Keratinocyte (primary cell): ENCODE measurements around the gene SELPLG. TPM values are rescaled to one million over a fixed set of nuclear protein-coding genes. Genes with fewer than 3 reads are reported as not detected.

Experiments used
- DNase-seq: peaks from one replicate; pipeline ENCODE4 v3.0.0-alpha.2; 2011; ENCODE audit warnings: low read depth, missing footprints, low spot score
- FAIRE-seq: peaks from 2 replicates; lab custom pipeline; 2011; peaks lifted over from hg19 to GRCh38; lab: Jason Lieb, UNC
- H2AFZ ChIP-seq: 2 replicates; pipeline ENCODE4 v1.6.0; 2012; ENCODE audit warnings: low read length, control low read depth, inconsistent platforms; ENCODE audit not compliant: control insufficient read depth
- H3K27ac ChIP-seq: 2 replicates; pipeline ENCODE4 v1.5.1; 2011; ENCODE audit warnings: low read length; ENCODE audit not compliant: control insufficient read depth, insufficient read depth
- H3K27me3 ChIP-seq: 3 replicates; pipeline ENCODE4 v1.6.0; 2011; ENCODE audit warnings: low read length; ENCODE audit not compliant: control insufficient read depth, insufficient read depth; ENCODE audit errors: extremely low read depth
- H3K36me3 ChIP-seq, 2 experiments: 2 replicates in 1 of 2; 3 replicates in 1 of 2; pipeline ENCODE4 v1.5.1; 2011; ENCODE audit warnings: low read length in 2 of 2, mild to moderate bottlenecking in 1 of 2; ENCODE audit not compliant: control insufficient read depth in 2 of 2, insufficient read depth in 2 of 2; ENCODE audit errors: extremely low read depth in 1 of 2
- H3K4me1 ChIP-seq: 3 replicates; pipeline ENCODE4 v1.5.1; 2011; ENCODE audit warnings: low read length; ENCODE audit not compliant: control insufficient read depth, insufficient read depth; ENCODE audit errors: extremely low read depth
- H3K4me2 ChIP-seq: 3 replicates; pipeline ENCODE4 v1.6.0; 2011; ENCODE audit warnings: low read depth, low read length; ENCODE audit not compliant: control insufficient read depth, insufficient read depth; ENCODE audit errors: extremely low read depth
- H3K4me3 ChIP-seq, 3 experiments: fragments of 200-600 bp in 1 of 3; sonication (generic) in 1 of 3; 2 replicates in 2 of 3; 3 replicates in 1 of 3; pipeline ENCODE4 v1.5.1; 2011 to 2016; ENCODE audit warnings: low read length in 3 of 3, mild to moderate bottlenecking in 3 of 3, control low read depth in 2 of 3, inconsistent platforms in 1 of 3, low read depth in 1 of 3, mixed read lengths in 1 of 3, mixed run types in 1 of 3, moderate library complexity in 1 of 3; ENCODE audit not compliant: control insufficient read depth in 2 of 3, insufficient read depth in 2 of 3; ENCODE audit errors: extremely low read depth in 1 of 3
- H3K79me2 ChIP-seq: 2 replicates; pipeline ENCODE4 v1.6.0; 2012; ENCODE audit warnings: low read length; ENCODE audit not compliant: control insufficient read depth, insufficient read depth
- H3K9ac ChIP-seq: 3 replicates; pipeline ENCODE4 v1.6.0; 2011; ENCODE audit warnings: low read length; ENCODE audit not compliant: control insufficient read depth, insufficient read depth; ENCODE audit errors: extremely low read depth
- H3K9me1 ChIP-seq: 3 replicates; pipeline ENCODE4 v1.6.0; 2011; ENCODE audit warnings: low read length; ENCODE audit not compliant: control insufficient read depth, insufficient read depth; ENCODE audit errors: extremely low read depth
- H3K9me3 ChIP-seq: 2 replicates; pipeline ENCODE4 v1.5.1; 2012; ENCODE audit warnings: low read depth, low read length; ENCODE audit not compliant: control insufficient read depth
- H4K20me1 ChIP-seq: 3 replicates; pipeline ENCODE4 v1.6.0; 2011; ENCODE audit warnings: low read length; ENCODE audit not compliant: control insufficient read depth, insufficient read depth; ENCODE audit errors: extremely low read depth
- EZH2 ChIP-seq: IDR thresholded peaks from one replicate; pipeline ENCODE4 v1.6.1; 2012; ENCODE audit warnings: inconsistent platforms, mild to moderate bottlenecking, low read length, moderate library complexity
- dilution Hi-C: fragments of 300-500 bp; cut with MboI; formaldehyde crosslinking; loops from one replicate; pipeline ENCODE4 v1.7.0; 2020; ENCODE audit warnings: low sequenced_read_pairs; ENCODE audit not compliant: extremely low pct_ligation_motif_present
- polyA plus RNA-seq, 5 experiments: library from polyadenylated mRNA; depleted of rRNA in 3 of 5; stranded (reverse) in 3 of 5; stranded (forward) in 1 of 5; unstranded in 1 of 5; fragments of >200 nt; gene quantifications; 1 replicate in 1 of 5; 2 replicates in 3 of 5; 3 replicates in 1 of 5; pipeline versions ENCODE4 v1.2.1 to v1.2.3, GENCODE V29; 2011 to 2012; ENCODE audit warnings: missing spikeins in 2 of 5, low read depth in 1 of 5, low replicate concordance in 1 of 5
- TF ChIP-seq, protein P1 (sequence below), 3 experiments: IDR thresholded peaks in 1 of 3; conservative IDR thresholded peaks in 1 of 3; optimal IDR thresholded peaks in 1 of 3; 2 replicates in 2 of 3; 3 replicates in 1 of 3; pipeline versions ENCODE3 to v1.5.1; 2011; ENCODE audit warnings: low read length in 3 of 3, mild to moderate bottlenecking in 3 of 3, moderate library complexity in 2 of 3, control low read depth in 1 of 3, inconsistent platforms in 1 of 3; ENCODE audit not compliant: insufficient read depth in 2 of 3; ENCODE audit errors: extremely low read depth in 1 of 3

The SELPLG gene
- polyA plus RNA-seq, 1 donor (not counting 4 experiments of a cell fraction or from before 2014, with no cell fraction given): 0.80 TPM

DNA sequence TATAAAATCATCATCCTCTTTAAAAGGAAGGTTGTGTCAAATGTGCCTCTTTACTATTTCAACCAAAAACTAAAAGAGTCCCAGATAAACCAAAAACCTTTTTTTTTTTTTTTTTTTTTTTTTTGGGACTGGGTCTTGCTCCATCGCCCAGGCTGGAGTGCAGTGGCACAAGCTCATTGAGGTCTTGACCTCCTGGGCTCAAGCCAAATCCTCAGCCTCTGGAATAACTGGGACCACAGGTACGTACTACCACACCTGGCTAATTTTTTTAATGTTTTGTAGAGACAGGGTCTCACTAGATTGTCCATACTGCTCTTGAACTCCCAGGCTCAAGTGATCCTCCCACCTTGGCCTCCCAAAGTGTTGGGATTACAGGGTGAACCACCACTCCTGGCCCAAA is 16.4 kb upstream of the SELPLG start:
- H3K4me1 ChIP-seq: no peaks in the 10 kb centered on the region
- no peak overlapping the region for H3K9ac ChIP-seq
- H3K27me3 ChIP-seq: no peaks in the 10 kb centered on the region
- H3K36me3 ChIP-seq: peaks cover 47 to 57% of the 10 kb centered on the region in 2 experiments
- no peaks in the 10 kb centered on the region for H3K9me3 ChIP-seq
- H2AFZ ChIP-seq: no peak overlapping the region
- H3K4me2 ChIP-seq: no peak overlapping the region
- no peaks in the 10 kb centered on the region for H3K9me1 ChIP-seq
- no peak for FAIRE-seq
- H3K27ac ChIP-seq: no peak overlapping the region
- TF ChIP-seq EZH2: no peak
- TF ChIP-seq, protein P1, sequence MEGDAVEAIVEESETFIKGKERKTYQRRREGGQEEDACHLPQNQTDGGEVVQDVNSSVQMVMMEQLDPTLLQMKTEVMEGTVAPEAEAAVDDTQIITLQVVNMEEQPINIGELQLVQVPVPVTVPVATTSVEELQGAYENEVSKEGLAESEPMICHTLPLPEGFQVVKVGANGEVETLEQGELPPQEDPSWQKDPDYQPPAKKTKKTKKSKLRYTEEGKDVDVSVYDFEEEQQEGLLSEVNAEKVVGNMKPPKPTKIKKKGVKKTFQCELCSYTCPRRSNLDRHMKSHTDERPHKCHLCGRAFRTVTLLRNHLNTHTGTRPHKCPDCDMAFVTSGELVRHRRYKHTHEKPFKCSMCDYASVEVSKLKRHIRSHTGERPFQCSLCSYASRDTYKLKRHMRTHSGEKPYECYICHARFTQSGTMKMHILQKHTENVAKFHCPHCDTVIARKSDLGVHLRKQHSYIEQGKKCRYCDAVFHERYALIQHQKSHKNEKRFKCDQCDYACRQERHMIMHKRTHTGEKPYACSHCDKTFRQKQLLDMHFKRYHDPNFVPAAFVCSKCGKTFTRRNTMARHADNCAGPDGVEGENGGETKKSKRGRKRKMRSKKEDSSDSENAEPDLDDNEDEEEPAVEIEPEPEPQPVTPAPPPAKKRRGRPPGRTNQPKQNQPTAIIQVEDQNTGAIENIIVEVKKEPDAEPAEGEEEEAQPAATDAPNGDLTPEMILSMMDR (optimal IDR thresholded peaks at IDR 0.05 in 1 of 3, IDR thresholded peaks at IDR 0.05 in 1 of 3, conservative IDR thresholded peaks at IDR 0.05 in 1 of 3; ENCODE audit: extremely low read depth in 1 of 3, insufficient read depth in 2 of 3, low read length in 3 of 3): no peak
- no peaks in the 10 kb centered on the region for H4K20me1 ChIP-seq
- peaks cover 3% of the 10 kb centered on the region for H3K79me2 ChIP-seq
- dilution Hi-C loops: no loop called here
- DNase-seq: no peak
- H3K4me3 ChIP-seq: no peak overlapping the region

DNA sequence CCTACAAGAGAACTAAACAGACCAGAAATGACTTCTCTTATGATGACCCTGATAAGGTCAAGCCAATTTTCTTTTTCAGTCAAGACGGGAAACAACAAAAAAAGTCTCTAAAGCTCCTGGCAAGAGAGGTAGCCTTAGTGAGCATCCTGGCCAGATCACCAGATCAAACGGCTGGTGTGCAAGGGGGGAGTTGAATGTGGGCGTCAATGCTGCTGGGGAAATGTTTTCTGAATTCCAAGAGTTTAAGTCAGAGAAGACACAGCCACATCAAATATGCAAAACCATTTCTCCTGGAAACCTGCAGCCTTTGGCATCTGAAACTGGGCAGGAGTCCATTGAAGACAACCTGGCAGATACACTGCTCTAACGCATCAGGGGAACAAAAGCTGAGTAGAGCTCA is 16.0 kb upstream of the SELPLG start:
- no peaks in the 10 kb centered on the region for H4K20me1 ChIP-seq
- DNase-seq (no peak), FAIRE-seq (no peak)
- H3K9me3 ChIP-seq: no peaks in the 10 kb centered on the region
- no peak overlapping the region for H3K4me3 ChIP-seq
- H3K4me1 ChIP-seq: no peaks in the 10 kb centered on the region
- H2AFZ ChIP-seq: no peak overlapping the region
- peaks cover 48 to 61% of the 10 kb centered on the region in 2 experiments for H3K36me3 ChIP-seq
- dilution Hi-C loops: no loop called here
- H3K27me3 ChIP-seq: no peaks in the 10 kb centered on the region
- H3K9ac ChIP-seq: no peak overlapping the region
- H3K79me2 ChIP-seq: peaks cover 3% of the 10 kb centered on the region
- H3K27ac ChIP-seq: no peak overlapping the region
- H3K4me2 ChIP-seq: no peak overlapping the region
- TF ChIP-seq EZH2: no peak
- TF ChIP-seq, protein P1 (optimal IDR thresholded peaks at IDR 0.05 in 1 of 3, IDR thresholded peaks at IDR 0.05 in 1 of 3, conservative IDR thresholded peaks at IDR 0.05 in 1 of 3; ENCODE audit: extremely low read depth in 1 of 3, insufficient read depth in 2 of 3, low read length in 3 of 3): no peak
- no peaks in the 10 kb centered on the region for H3K9me1 ChIP-seq
